Measurements from ENCODE around the gene PCGF3.

DNA sequence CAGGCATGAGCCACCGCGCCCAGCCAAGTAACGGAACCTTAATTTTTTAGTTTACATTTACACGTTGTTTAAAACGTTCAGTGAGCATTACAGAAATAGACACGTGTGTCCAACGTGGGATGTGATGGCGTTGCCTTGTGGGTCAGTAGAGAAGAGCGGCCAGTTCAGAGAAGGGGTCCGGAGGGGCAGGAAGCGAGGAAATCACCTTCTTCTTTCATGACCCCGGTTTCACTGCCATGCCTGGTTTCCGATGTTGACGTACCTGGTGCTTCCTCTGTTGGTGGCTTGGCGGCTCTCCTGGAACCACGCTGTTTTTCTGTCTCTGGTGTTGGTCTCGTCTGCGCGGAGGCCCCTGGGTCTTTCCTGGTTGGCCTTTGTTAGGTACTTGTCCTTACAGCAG is 42.8 kb downstream of the PCGF3 start:
- TF ChIP-seq, protein P1, sequence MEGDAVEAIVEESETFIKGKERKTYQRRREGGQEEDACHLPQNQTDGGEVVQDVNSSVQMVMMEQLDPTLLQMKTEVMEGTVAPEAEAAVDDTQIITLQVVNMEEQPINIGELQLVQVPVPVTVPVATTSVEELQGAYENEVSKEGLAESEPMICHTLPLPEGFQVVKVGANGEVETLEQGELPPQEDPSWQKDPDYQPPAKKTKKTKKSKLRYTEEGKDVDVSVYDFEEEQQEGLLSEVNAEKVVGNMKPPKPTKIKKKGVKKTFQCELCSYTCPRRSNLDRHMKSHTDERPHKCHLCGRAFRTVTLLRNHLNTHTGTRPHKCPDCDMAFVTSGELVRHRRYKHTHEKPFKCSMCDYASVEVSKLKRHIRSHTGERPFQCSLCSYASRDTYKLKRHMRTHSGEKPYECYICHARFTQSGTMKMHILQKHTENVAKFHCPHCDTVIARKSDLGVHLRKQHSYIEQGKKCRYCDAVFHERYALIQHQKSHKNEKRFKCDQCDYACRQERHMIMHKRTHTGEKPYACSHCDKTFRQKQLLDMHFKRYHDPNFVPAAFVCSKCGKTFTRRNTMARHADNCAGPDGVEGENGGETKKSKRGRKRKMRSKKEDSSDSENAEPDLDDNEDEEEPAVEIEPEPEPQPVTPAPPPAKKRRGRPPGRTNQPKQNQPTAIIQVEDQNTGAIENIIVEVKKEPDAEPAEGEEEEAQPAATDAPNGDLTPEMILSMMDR (IDR thresholded peaks at IDR 0.05) = no peak
- TF ChIP-seq POLR2A (IDR thresholded peaks at IDR 0.05) = no peak

All from right lobe of liver (tissue), 4 donors.